Common myeloid progenitor, CD34-positive (primary cell): ENCODE measurements around the gene ZFP36.

ENCODE experiments used
- CTCF ChIA-PET: fragments of 350-600 bp; sonication (Branson Sonifier 250); formaldehyde crosslinking; loops from one replicate; lab custom pipeline; 2021; ENCODE audit warnings: antibody characterized with exemption; lab: Charles Lee
- POLR2A ChIA-PET: fragments of 350-600 bp; sonication (Branson Sonifier 250); formaldehyde crosslinking; loops from one replicate; lab custom pipeline; 2021; ENCODE audit warnings: antibody characterized with exemption; lab: Charles Lee
- DNase-seq, 3 donors: peaks; one replicate each; pipeline versions ENCODE4 v3.0.0 to v3.0.0-alpha.2; 2013
- H3K27ac ChIP-seq, 2 experiments: 1 replicate in 1 of 2; 2 replicates in 1 of 2; pipeline ENCODE4 v1.7.0; 2013; ENCODE audit warnings: inconsistent platforms in 2 of 2, low read length in 2 of 2, mild to moderate bottlenecking in 2 of 2, low read depth in 1 of 2, moderate library complexity in 1 of 2; ENCODE audit not compliant: severe bottlenecking in 2 of 2, insufficient read depth in 1 of 2, poor library complexity in 1 of 2
- H3K27me3 ChIP-seq, 5 experiments: replicated peaks in 2 of 5; 1 replicate in 3 of 5; 2 replicates in 2 of 5; pipeline versions ENCODE4 v1.6.1 to v1.7.0; 2013; ENCODE audit warnings: low read length in 4 of 5, mild to moderate bottlenecking in 2 of 5, moderate library complexity in 2 of 5, inconsistent platforms in 1 of 5; ENCODE audit not compliant: insufficient read depth in 5 of 5, control insufficient read depth in 4 of 5
- H3K36me3 ChIP-seq, 4 experiments: 1 replicate in 2 of 4; 2 replicates in 2 of 4; pipeline versions ENCODE4 v1.6.1 to v1.7.0; 2013; ENCODE audit warnings: low read length in 3 of 4, control low read depth in 1 of 4, mild to moderate bottlenecking in 1 of 4; ENCODE audit not compliant: control insufficient read depth in 4 of 4, insufficient read depth in 4 of 4
- H3K4me1 ChIP-seq, 4 experiments: 1 replicate in 3 of 4; 2 replicates in 1 of 4; pipeline versions ENCODE4 v1.6.1 to v1.7.1; 2013; ENCODE audit warnings: low read length in 3 of 4, mild to moderate bottlenecking in 3 of 4, control low read depth in 1 of 4, inconsistent platforms in 1 of 4, moderate library complexity in 1 of 4; ENCODE audit not compliant: control insufficient read depth in 4 of 4, insufficient read depth in 4 of 4; ENCODE audit errors: control extremely low read depth in 1 of 4
- H3K4me3 ChIP-seq, 7 experiments: 1 replicate in 4 of 7; 2 replicates in 3 of 7; pipeline versions ENCODE4 v1.5.1 to v1.7.0; 2013; ENCODE audit warnings: mild to moderate bottlenecking in 7 of 7, low read length in 6 of 7, moderate library complexity in 6 of 7, inconsistent platforms in 2 of 7, low read depth in 2 of 7, control low read depth in 1 of 7; ENCODE audit not compliant: insufficient read depth in 4 of 7, control insufficient read depth in 1 of 7; ENCODE audit errors: extremely low read depth in 1 of 7
- H3K9me3 ChIP-seq, 5 experiments: 1 replicate in 4 of 5; 2 replicates in 1 of 5; pipeline versions ENCODE4 v1.6.1 to v1.7.1; 2013; ENCODE audit warnings: low read length in 4 of 5, mild to moderate bottlenecking in 2 of 5, inconsistent platforms in 1 of 5, low read depth in 1 of 5, moderate library complexity in 1 of 5; ENCODE audit not compliant: control insufficient read depth in 4 of 5, insufficient read depth in 2 of 5; ENCODE audit errors: control extremely low read depth in 1 of 5
- WGBS: methylation state at CpG from one replicate; pipeline ENCODE4 v1.1.5; 2013; ENCODE audit not compliant: insufficient coverage; 5-methylcytosine and 5-hydroxymethylcytosine counted together

The ZFP36 gene

GRCh38 chr19:39385629-39386411, 20.8 kb upstream of the ZFP36 start:
- peaks cover 4 to 14% (median 11%) of the 10 kb centered on the region in 4 experiments for H3K4me1 ChIP-seq
- H3K27ac ChIP-seq = no peak overlapping the region
- no peaks in the 10 kb centered on the region for H3K9me3 ChIP-seq
- peak in 2 of 3 donors; percentile 36 to 53 for DNase-seq
- POLR2A ChIA-PET = interaction anchor here (0.6 kb wide), 1 partner anchor 27 kb away, joined by 3 read pairs; the partner anchor contains the start of gene PLEKHG2
- 91% methylated on average over 12 of the region's 20 CpGs for WGBS
- CTCF ChIA-PET = interaction anchor here (0.6 to 1.6 kb wide), 3 partner anchors 9 to 26 kb away, joined by 3 to 4 read pairs (median 3); partner anchors contain the start of gene PLEKHG2
- peaks cover 18 to 80% (median 63%) of the 10 kb centered on the region in 4 experiments for H3K36me3 ChIP-seq
- no peak overlapping the region for H3K4me3 ChIP-seq
- no peaks in the 10 kb centered on the region for H3K27me3 ChIP-seq

- Histone ChIP-seq H3K36me3 (peaks cover 13 to 73% (median 56%) of the 10 kb centered on the region in 4 experiments), H3K4me3 (no peak overlapping the region), H3K4me1 (peaks cover 4 to 14% (median 12%) of the 10 kb centered on the region in 4 experiments), H3K27me3 (no peaks in the 10 kb centered on the region), H3K9me3 (no peaks in the 10 kb centered on the region), H3K27ac (peak overlapping the region in 1 of 2 experiments; percentile 25)
- ChIA-PET POLR2A (no interaction called here), CTCF (interaction anchor here (0.6 to 1.6 kb wide), 2 partner anchors 10 to 21 kb away, joined by 3 read pairs; no protein-coding TSS in a partner anchor)
- no CpG with 5 or more reads among the region's 7 CpGs for WGBS
- no peak for DNase-seq
Observed at GRCh38 chr19:39386557-39386956, 20.1 kb upstream of the ZFP36 start.

GRCh38 chr19:39388657-39389056, 18.0 kb upstream of the ZFP36 start:
- H3K4me3 ChIP-seq = no peak overlapping the region
- peaks cover 8 to 57% (median 46%) of the 10 kb centered on the region in 4 experiments for H3K36me3 ChIP-seq
- no peaks in the 10 kb centered on the region for H3K9me3 ChIP-seq
- no peak overlapping the region for H3K27ac ChIP-seq
- CTCF ChIA-PET = interaction anchor here (1.0 to 1.3 kb wide), 2 partner anchors 11 to 52 kb away, joined by 3 to 4 read pairs; no protein-coding TSS in a partner anchor
- WGBS = 100% methylated on average over 1 of the region's 5 CpGs
- H3K27me3 ChIP-seq = no peaks in the 10 kb centered on the region
- H3K4me1 ChIP-seq = peaks cover 7 to 22% (median 19%) of the 10 kb centered on the region in 4 experiments
- DNase-seq = no peak
- POLR2A ChIA-PET = no interaction called here

GRCh38 chr19:39389631-39390414, 16.8 kb upstream of the ZFP36 start:
- 89% methylated on average over 11 of the region's 13 CpGs for WGBS
- POLR2A ChIA-PET = interaction anchor here (1.7 kb wide), 1 partner anchor 8 kb away, joined by 6 read pairs; no protein-coding TSS in a partner anchor

GRCh38 chr19:39390451-39390750, 16.2 kb upstream of the ZFP36 start:
- Histone ChIP-seq H3K4me1 (peaks cover 7 to 22% (median 19%) of the 10 kb centered on the region in 4 experiments), H3K27me3 (no peaks in the 10 kb centered on the region), H3K9me3 (no peaks in the 10 kb centered on the region), H3K27ac (peak overlapping the region; percentile 98 to 99), H3K4me3 (peak overlapping the region; percentile 55 to 99 (median 98)), H3K36me3 (peaks cover 13 to 56% (median 49%) of the 10 kb centered on the region in 4 experiments)
- POLR2A ChIA-PET = interaction anchor here (0.6 to 2.2 kb wide), 11 partner anchors 9 to 55 kb away, joined by 3 to 21 read pairs (median 6); partner anchors contain the start of genes GMFG, PLEKHG2, RPS16 and SAMD4B
- DNase-seq = no peak
- 0% methylated on average over 10 of the region's 10 CpGs for WGBS
- CTCF ChIA-PET = interaction anchor here (4.6 kb wide), 1 partner anchor 21 kb away, joined by 34 read pairs; the partner anchor contains the start of gene PLEKHG2

More at GRCh38 chr19:39389631-39390414, 16.8 kb upstream of the ZFP36 start:
- DNase-seq = no peak
- Histone ChIP-seq H3K4me1 (peaks cover 7 to 22% (median 19%) of the 10 kb centered on the region in 4 experiments), H3K27me3 (no peaks in the 10 kb centered on the region), H3K9me3 (no peaks in the 10 kb centered on the region), H3K4me3 (peak overlapping the region in 6 of 7 experiments; percentile 55 to 99 (median 98)), H3K27ac (peak overlapping the region; percentile 98 to 99), H3K36me3 (peaks cover 10 to 54% (median 47%) of the 10 kb centered on the region in 4 experiments)
- CTCF ChIA-PET = interaction anchor here (1.0 to 4.6 kb wide), 3 partner anchors 12 to 51 kb away, joined by 3 to 34 read pairs (median 4); partner anchors contain the start of gene PLEKHG2

- WGBS = under 1% methylated on average over 58 of the region's 60 CpGs
- Histone ChIP-seq H3K27me3 (no peaks in the 10 kb centered on the region), H3K36me3 (peaks cover 13 to 52% (median 46%) of the 10 kb centered on the region in 4 experiments), H3K9me3 (no peaks in the 10 kb centered on the region), H3K27ac (peak within 1 kb of the TSS; percentile 98 to 99), H3K4me1 (peaks cover 7 to 22% (median 19%) of the 10 kb centered on the region in 4 experiments), H3K4me3 (peak within 1 kb of the TSS; percentile 55 to 99 (median 98))
- CTCF ChIA-PET = interaction anchor here (0.6 to 4.6 kb wide), 5 partner anchors 10 to 137 kb away, joined by 3 to 34 read pairs (median 4); partner anchors contain the start of gene PLEKHG2
- POLR2A ChIA-PET = interaction anchor here (0.6 to 2.2 kb wide), 15 partner anchors 9 to 107 kb away, joined by 3 to 21 read pairs (median 3); partner anchors contain the start of genes GMFG, PLEKHG2, RPS16 and SAMD4B
- peak; percentile 100 for DNase-seq
Observed at GRCh38 chr19:39390751-39391437, 15.8 kb upstream of the ZFP36 start, which contains the start of the genes MED29 and PAF1. MED29 (plus strand) TSS chr19:39391378; CDS start chr19:39391423, 45 bp downstream. PAF1 (minus strand) TSS chr19:39391106; CDS start chr19:39390864, 242 bp downstream.
